GM18499 (cell line): ENCODE measurements around the gene CAMK2N2.

Experiments
- ATAC-seq: cut with Tn5 transposase; IDR thresholded peaks from one replicate; pipeline ENCODE4 v1.9.1; 2021; ENCODE audit warnings: moderate number of reproducible peaks; ENCODE audit not compliant: insufficient read depth, unreplicated experiment

Gene CAMK2N2

DNA sequence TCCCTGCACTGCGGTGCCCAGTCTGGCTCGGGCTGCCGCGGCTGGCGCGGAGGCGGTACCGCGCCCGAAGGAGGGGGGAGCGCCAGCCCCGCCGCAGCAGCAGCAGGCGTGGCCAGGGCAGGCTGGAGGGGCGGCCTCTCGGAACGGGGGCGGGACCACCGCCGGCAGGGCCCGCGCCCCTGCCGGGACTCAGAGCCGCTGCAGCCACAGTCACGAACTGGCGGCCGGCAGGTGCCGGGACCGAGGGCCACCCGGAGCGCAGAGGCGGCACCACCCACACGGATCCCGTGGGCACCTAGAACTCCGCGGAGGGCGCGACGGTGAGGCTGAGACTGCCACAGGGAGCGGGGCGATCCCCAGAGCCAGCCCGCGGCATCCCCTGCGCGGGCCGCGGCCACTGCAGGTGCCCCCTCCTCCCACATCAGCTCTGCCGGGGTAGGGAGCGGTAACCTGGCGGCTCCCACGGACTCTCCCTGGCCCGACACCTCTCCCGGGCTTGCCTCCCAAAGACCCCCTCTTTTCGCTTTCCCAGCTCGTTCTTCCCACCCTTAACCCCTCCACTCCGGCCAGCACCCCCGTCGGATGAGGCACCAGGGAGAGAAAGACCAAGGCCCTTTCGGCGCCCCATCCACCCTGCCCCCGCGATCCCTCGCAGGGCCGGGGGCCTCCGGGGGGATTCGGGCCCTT, 31.8 kb downstream of the CAMK2N2 start, which contains the start of gene VWA5B2:
Gene VWA5B2 (plus strand): TSS at position 192 of the 687 bp plus-strand sequence. CDS start 944 bp downstream, outside the sequence.
- ATAC-seq: no peak

DNA sequence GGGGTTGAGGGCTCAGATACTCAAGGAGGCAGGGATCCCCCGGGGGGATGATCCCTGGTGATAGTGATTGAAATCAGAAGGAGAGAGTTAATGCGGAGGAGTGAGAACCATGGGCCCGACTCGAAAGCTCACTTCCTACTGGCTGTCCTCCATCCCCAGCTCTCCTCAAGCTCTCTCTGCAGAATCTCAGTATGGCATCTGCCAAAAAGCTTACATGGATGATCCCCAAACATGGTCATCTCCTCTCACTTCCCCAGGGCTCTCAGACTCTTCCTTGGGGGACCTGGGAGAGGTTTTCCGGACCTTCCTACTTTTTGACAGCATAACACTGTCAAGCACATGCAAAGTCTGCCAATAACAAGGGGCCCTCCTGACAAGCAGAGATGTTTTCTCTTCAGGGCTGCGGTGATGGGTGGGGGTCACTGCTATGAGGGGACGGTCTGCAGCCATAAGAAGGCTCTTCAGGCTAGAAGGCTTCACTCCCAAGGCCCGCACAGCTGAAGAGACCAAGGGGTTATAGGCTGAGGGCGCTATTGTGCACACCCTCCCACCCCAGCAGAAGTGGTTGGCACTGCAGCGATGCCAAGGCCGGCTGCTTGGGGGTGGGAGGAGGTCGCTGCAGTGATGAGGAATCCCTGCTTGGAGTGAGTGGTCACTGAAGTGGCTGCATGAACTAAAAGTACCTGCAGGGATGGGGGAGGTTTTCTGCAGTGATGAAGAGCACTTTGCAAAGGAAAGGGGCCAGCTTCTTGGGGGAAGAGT, 32.8 kb downstream of the CAMK2N2 start:
- no peak for ATAC-seq

DNA sequence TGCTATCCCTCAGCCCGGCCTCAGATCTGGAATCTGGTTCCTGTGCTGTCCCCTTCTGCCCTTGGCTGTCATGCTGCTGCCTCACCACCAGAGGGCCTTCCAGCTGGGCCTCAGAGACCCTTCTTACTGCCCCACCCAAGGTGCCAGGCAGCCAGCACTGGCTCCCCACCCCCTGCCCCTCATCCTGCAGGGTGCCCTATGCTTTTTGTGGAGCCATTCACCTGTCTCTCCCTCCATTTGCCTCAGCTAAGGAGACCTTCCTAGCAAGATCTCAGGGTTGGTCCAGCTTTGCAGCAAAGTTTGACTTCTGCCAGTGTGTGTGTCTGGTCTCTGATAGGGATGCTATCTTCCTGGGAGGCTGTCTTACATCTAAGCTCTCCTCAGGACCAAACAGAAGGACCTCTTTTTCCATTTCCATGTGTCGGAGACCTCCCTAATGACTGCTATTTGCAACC, 33.8 kb downstream of the CAMK2N2 start:
- ATAC-seq: no peak

DNA sequence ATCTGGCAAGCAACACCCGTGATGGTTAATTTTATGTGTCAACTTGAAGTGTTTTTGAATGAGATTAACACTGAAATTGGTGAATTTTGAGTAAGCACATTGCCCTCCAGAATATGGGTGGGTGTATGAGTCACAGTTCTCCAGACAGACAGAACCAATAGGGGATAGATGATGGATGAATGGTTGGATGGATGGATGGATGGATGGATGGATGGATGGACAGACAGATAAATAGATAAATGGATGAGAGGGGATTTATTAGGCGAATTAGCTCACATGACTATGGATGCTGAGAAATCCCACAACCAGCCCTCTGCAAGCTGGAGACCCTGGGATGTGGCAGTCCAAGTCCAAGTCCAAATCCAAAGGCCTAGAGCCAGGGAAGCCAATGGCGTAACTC, 37.4 kb downstream of the CAMK2N2 start:
- no peak for ATAC-seq

DNA sequence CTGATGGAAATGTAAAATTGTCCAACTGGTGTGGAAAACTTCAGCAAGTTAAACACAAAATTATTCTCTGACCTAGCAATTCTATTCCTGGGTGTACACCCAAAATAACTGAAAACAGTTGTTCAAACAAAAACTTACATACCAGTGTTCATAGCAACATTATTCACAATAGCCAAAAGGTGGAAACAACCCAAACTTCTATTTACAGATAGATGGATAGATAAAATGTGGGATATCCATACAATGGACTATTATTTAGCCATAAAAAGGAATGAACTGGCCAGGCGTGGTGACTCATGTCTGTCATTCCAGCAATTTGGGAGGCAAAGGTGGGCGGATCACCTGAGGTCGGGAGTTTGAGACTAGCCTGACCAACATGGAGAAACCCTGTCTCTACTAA, 38.8 kb downstream of the CAMK2N2 start:
- ATAC-seq: no peak

GRCh38 chr3:184218814-184219213, 42.5 kb downstream of the CAMK2N2 start:
- ATAC-seq: no peak

- no peak for ATAC-seq
These were observed 49.6 kb downstream of the CAMK2N2 start for GRCh38 chr3:184211718-184212117.

GRCh38 chr3:184211297-184211696, 50.1 kb downstream of the CAMK2N2 start:
- no peak for ATAC-seq
